Measurements from ENCODE around the gene ORAI2.

- no peak for TF ChIP-seq JUN (IDR thresholded peaks at IDR 0.05; ENCODE audit: low read depth, low read length)
- TF ChIP-seq CTCF (IDR thresholded peaks at IDR 0.05; ENCODE audit: control extremely low read depth in 1 of 3, insufficient read depth in 1 of 3, low read depth in 1 of 3, low read length in 3 of 3) = no peak
- TF ChIP-seq SIRT6 (IDR thresholded peaks at IDR 0.05; ENCODE audit: low read length) = no peak
- no peak for TF ChIP-seq RNF2 (IDR thresholded peaks at IDR 0.05; ENCODE audit: borderline replicate concordance, low read depth, low read length, missing control alignments, poor library complexity, severe bottlenecking)
- TF ChIP-seq TEAD4 (IDR thresholded peaks at IDR 0.05; ENCODE audit: low read depth, low read length) = no peak
- TF ChIP-seq JUND (IDR thresholded peaks at IDR 0.05; ENCODE audit: low read length) = no peak
- TF ChIP-seq NRF1 (IDR thresholded peaks at IDR 0.05; ENCODE audit: low read depth, low read length) = no peak
- no peak for TF ChIP-seq SUZ12 (IDR thresholded peaks at IDR 0.05; ENCODE audit: low read length)
- TF ChIP-seq ATF2 (IDR thresholded peaks at IDR 0.05; ENCODE audit: low read length) = no peak
- no peak for TF ChIP-seq USF2 (IDR thresholded peaks at IDR 0.05; ENCODE audit: low read length)
- no peak for TF ChIP-seq CEBPB (IDR thresholded peaks at IDR 0.05; ENCODE audit: low read depth, low read length)
These were observed 12.3 kb downstream of the ORAI2 start for GRCh38 chr7:102445674-102446071.
